Activated CD4-positive, alpha-beta memory T cell treated with anti-CD3 and anti-CD28 coated beads, Interleukin-2, amount 10 ng/mL, durations not matched to agents 7 days and 5 days (primary cell): Measurements from ENCODE around the gene EIF4E3. TPM values are rescaled to one million over a fixed set of nuclear protein-coding genes. Genes with fewer than 3 reads are reported as not detected.

Experiments used
- CTCF ChIA-PET: fragments of 350-600 bp; sonication (Branson Sonifier 250); formaldehyde crosslinking; loops from one replicate; lab custom pipeline; 2021; ENCODE audit warnings: antibody characterized with exemption, inconsistent platforms; lab: Charles Lee
- POLR2A ChIA-PET: fragments of 350-600 bp; sonication (Branson Sonifier 250); formaldehyde crosslinking; loops from one replicate; lab custom pipeline; 2021; ENCODE audit warnings: antibody characterized with exemption; lab: Charles Lee
- DNase-seq: peaks from one replicate; pipeline ENCODE4 v3.0.0-alpha.2; 2020
- H3K27ac Mint-ChIP-seq: one replicate; pipeline ENCODE4 v1.8.0; 2021; ENCODE audit warnings: mild to moderate bottlenecking, mixed read lengths
- H3K27me3 Mint-ChIP-seq: one replicate; pipeline ENCODE4 v1.8.0; 2021; ENCODE audit warnings: mixed read lengths
- H3K36me3 Mint-ChIP-seq: one replicate; pipeline ENCODE4 v1.8.0; 2021; ENCODE audit warnings: low read depth, mixed read lengths
- H3K4me1 Mint-ChIP-seq: one replicate; pipeline ENCODE4 v1.8.0; 2021; ENCODE audit warnings: mixed read lengths
- H3K4me3 Mint-ChIP-seq: one replicate; pipeline ENCODE4 v1.8.0; 2021; ENCODE audit warnings: mild to moderate bottlenecking, mixed read lengths
- H3K9me3 Mint-ChIP-seq: one replicate; pipeline ENCODE4 v1.8.0; 2021; ENCODE audit warnings: mixed read lengths
- total RNA-seq, 2 experiments: library from RNA; stranded (reverse); gene quantifications; one replicate each; pipeline ENCODE4 v1.2.3, GENCODE V29; 2021

The EIF4E3 gene
- total RNA-seq, 2 experiments from 2014 or later = 76.9 TPM

- CTCF ChIA-PET = no interaction called here
- H3K27me3 Mint-ChIP-seq = no peaks in the 10 kb centered on the region
- H3K9me3 Mint-ChIP-seq = no peaks in the 10 kb centered on the region
- no peak overlapping the region for H3K27ac Mint-ChIP-seq
- no peaks in the 10 kb centered on the region for H3K36me3 Mint-ChIP-seq
- POLR2A ChIA-PET = no interaction called here
- no peak overlapping the region for H3K4me3 Mint-ChIP-seq
- no peak for DNase-seq
- peaks cover 3% of the 10 kb centered on the region for H3K4me1 Mint-ChIP-seq
Measured at GRCh38 chr3:71655061-71655460, 70.1 kb downstream of the EIF4E3 start.

GRCh38 chr3:71653414-71653807 is 71.8 kb downstream of the EIF4E3 start:
- no peak for DNase-seq
- Mint-ChIP-seq H3K27ac (no peak overlapping the region), H3K4me3 (no peak overlapping the region), H3K36me3 (no peaks in the 10 kb centered on the region), H3K27me3 (no peaks in the 10 kb centered on the region), H3K4me1 (peaks cover 2% of the 10 kb centered on the region), H3K9me3 (no peaks in the 10 kb centered on the region)
- POLR2A ChIA-PET = no interaction called here
- CTCF ChIA-PET = interaction anchor here (0.5 to 0.6 kb wide), 2 partner anchors 8 to 167 kb away, joined by 3 read pairs; no protein-coding TSS in a partner anchor

- no peak overlapping the region for H3K4me3 Mint-ChIP-seq
- no peak overlapping the region for H3K27ac Mint-ChIP-seq
- H3K4me1 Mint-ChIP-seq = peaks cover 2% of the 10 kb centered on the region
- POLR2A ChIA-PET = no interaction called here
- no peak for DNase-seq
- H3K27me3 Mint-ChIP-seq = no peaks in the 10 kb centered on the region
- H3K9me3 Mint-ChIP-seq = no peaks in the 10 kb centered on the region
- CTCF ChIA-PET = interaction anchor here (0.6 kb wide), 1 partner anchor 9 kb away, joined by 3 read pairs; no protein-coding TSS in a partner anchor
- no peaks in the 10 kb centered on the region for H3K36me3 Mint-ChIP-seq
Measured at GRCh38 chr3:71652781-71653413, 72.3 kb downstream of the EIF4E3 start.

GRCh38 chr3:71651625-71652024 is 73.6 kb downstream of the EIF4E3 start:
- Mint-ChIP-seq H3K36me3 (no peaks in the 10 kb centered on the region), H3K4me1 (peaks cover 2% of the 10 kb centered on the region), H3K4me3 (no peak overlapping the region), H3K9me3 (no peaks in the 10 kb centered on the region), H3K27me3 (no peaks in the 10 kb centered on the region), H3K27ac (no peak overlapping the region)
- DNase-seq = no peak
- ChIA-PET CTCF (no interaction called here), POLR2A (no interaction called here)

GRCh38 chr3:71650372-71650771 is 74.8 kb downstream of the EIF4E3 start:
- Mint-ChIP-seq H3K4me1 (peaks cover 2% of the 10 kb centered on the region), H3K9me3 (no peaks in the 10 kb centered on the region), H3K27me3 (no peaks in the 10 kb centered on the region), H3K4me3 (no peak overlapping the region), H3K36me3 (no peaks in the 10 kb centered on the region), H3K27ac (no peak overlapping the region)
- POLR2A ChIA-PET = no interaction called here
- no peak for DNase-seq
- CTCF ChIA-PET = no interaction called here

DNA sequence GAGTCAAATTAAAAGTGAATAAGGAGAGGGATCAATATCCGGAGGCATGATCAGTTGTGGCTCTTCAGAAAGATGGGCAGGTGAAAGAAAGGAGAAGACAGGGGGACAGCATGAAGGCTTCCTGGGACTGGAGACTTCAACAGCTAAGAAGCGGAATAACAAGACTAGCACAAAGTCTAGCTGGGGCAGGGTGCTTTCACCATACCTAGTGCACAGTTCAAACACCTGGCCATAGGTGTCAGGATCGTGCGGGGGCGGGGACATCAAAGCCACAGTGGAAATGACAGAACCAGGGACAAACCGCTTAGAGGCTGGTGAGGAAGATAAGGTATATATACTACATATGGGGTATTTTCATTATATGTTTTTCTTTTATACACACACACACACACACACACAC is 75.4 kb downstream of the EIF4E3 start:
- H3K27me3 Mint-ChIP-seq = no peaks in the 10 kb centered on the region

GRCh38 chr3:71647751-71648150 is 77.5 kb downstream of the EIF4E3 start:
- CTCF ChIA-PET = no interaction called here

More for the DNA sequence above, 75.4 kb downstream of the EIF4E3 start:
- no peak overlapping the region for H3K27ac Mint-ChIP-seq
- no peaks in the 10 kb centered on the region for H3K9me3 Mint-ChIP-seq
- H3K36me3 Mint-ChIP-seq = no peaks in the 10 kb centered on the region
- peaks cover 2% of the 10 kb centered on the region for H3K4me1 Mint-ChIP-seq
- ChIA-PET CTCF (no interaction called here), POLR2A (no interaction called here)
- no peak for DNase-seq
- no peak overlapping the region for H3K4me3 Mint-ChIP-seq

GRCh38 chr3:71646971-71647370 is 78.2 kb downstream of the EIF4E3 start:
- no peak for DNase-seq
- Mint-ChIP-seq H3K27me3 (no peaks in the 10 kb centered on the region), H3K9me3 (no peaks in the 10 kb centered on the region), H3K36me3 (peaks cover 3% of the 10 kb centered on the region), H3K4me3 (no peak overlapping the region), H3K4me1 (no peaks in the 10 kb centered on the region), H3K27ac (no peak overlapping the region)
- ChIA-PET CTCF (no interaction called here), POLR2A (no interaction called here)

More at GRCh38 chr3:71647751-71648150, 77.5 kb downstream of the EIF4E3 start:
- H3K27me3 Mint-ChIP-seq = no peaks in the 10 kb centered on the region
- peaks cover under 1% of the 10 kb centered on the region for H3K4me1 Mint-ChIP-seq
- no peaks in the 10 kb centered on the region for H3K9me3 Mint-ChIP-seq
- H3K27ac Mint-ChIP-seq = no peak overlapping the region
- H3K36me3 Mint-ChIP-seq = no peaks in the 10 kb centered on the region
- no peak for DNase-seq
- POLR2A ChIA-PET = no interaction called here
- no peak overlapping the region for H3K4me3 Mint-ChIP-seq

DNA sequence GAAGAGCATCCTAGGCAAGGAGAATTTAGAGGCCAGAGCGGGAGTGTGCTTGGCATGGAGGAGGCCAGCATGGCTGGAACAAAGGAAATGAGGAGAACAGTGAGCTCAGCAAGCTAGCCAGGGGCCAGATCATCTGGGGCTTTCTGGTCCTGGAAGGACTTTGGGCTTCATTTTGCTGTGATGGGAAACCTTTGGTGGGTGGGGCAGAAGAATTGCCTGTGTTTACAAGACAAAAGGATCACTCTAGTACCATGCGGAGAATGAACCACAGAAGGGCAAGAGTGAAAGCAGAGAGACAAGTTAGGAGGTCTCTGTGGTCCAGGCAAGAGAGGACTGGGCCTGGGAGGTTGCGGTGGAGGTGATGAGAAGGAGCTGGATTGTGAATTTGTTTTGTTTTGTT is 80.1 kb downstream of the EIF4E3 start:
- DNase-seq = no peak
- no peak overlapping the region for H3K4me3 Mint-ChIP-seq
- CTCF ChIA-PET = no interaction called here
- H3K27ac Mint-ChIP-seq = no peak overlapping the region
- no peaks in the 10 kb centered on the region for H3K9me3 Mint-ChIP-seq
- H3K36me3 Mint-ChIP-seq = peaks cover 5% of the 10 kb centered on the region
- H3K4me1 Mint-ChIP-seq = no peaks in the 10 kb centered on the region
- POLR2A ChIA-PET = no interaction called here
- H3K27me3 Mint-ChIP-seq = no peaks in the 10 kb centered on the region

GRCh38 chr3:71641674-71642073 is 83.5 kb downstream of the EIF4E3 start:
- H3K27me3 Mint-ChIP-seq = no peaks in the 10 kb centered on the region
- no peaks in the 10 kb centered on the region for H3K4me1 Mint-ChIP-seq
- H3K9me3 Mint-ChIP-seq = no peaks in the 10 kb centered on the region
- DNase-seq = no peak
- ChIA-PET CTCF (no interaction called here), POLR2A (no interaction called here)
- no peak overlapping the region for H3K27ac Mint-ChIP-seq
- H3K4me3 Mint-ChIP-seq = no peak overlapping the region
- peaks cover 5% of the 10 kb centered on the region for H3K36me3 Mint-ChIP-seq

GRCh38 chr3:71640331-71640983 is 84.7 kb downstream of the EIF4E3 start:
- Mint-ChIP-seq H3K36me3 (peaks cover 5% of the 10 kb centered on the region), H3K4me1 (no peaks in the 10 kb centered on the region), H3K27me3 (no peaks in the 10 kb centered on the region), H3K27ac (no peak overlapping the region), H3K9me3 (no peaks in the 10 kb centered on the region), H3K4me3 (no peak overlapping the region)
- ChIA-PET POLR2A (no interaction called here), CTCF (no interaction called here)
- no peak for DNase-seq

DNA sequence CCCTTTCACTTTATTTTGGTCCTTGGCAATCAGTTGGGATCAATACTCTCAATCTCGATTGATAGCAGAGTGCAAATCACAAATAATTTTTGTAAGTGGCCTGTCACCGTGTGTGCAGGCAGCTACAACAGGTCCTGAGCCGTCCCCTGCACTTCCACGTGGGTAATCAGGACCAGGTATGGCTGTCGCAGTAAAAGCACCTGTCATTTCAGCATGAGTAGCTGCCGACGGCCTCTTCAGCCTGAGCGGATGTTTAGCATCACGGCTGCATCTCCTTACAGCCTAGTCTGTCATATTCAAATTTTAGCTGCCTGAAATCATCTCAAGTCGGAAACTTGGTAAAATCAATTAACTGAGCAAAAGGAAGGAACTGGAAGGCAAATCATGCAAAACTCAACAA is 88.7 kb downstream of the EIF4E3 start:
- no peaks in the 10 kb centered on the region for H3K9me3 Mint-ChIP-seq
- no peak for DNase-seq
- no peaks in the 10 kb centered on the region for H3K4me1 Mint-ChIP-seq
- H3K4me3 Mint-ChIP-seq = no peak overlapping the region
- no peaks in the 10 kb centered on the region for H3K36me3 Mint-ChIP-seq
- ChIA-PET POLR2A (no interaction called here), CTCF (no interaction called here)
- H3K27me3 Mint-ChIP-seq = no peaks in the 10 kb centered on the region
- H3K27ac Mint-ChIP-seq = no peak overlapping the region

GRCh38 chr3:71636001-71636400 is 89.2 kb downstream of the EIF4E3 start:
- DNase-seq = no peak
- no peaks in the 10 kb centered on the region for H3K36me3 Mint-ChIP-seq

DNA sequence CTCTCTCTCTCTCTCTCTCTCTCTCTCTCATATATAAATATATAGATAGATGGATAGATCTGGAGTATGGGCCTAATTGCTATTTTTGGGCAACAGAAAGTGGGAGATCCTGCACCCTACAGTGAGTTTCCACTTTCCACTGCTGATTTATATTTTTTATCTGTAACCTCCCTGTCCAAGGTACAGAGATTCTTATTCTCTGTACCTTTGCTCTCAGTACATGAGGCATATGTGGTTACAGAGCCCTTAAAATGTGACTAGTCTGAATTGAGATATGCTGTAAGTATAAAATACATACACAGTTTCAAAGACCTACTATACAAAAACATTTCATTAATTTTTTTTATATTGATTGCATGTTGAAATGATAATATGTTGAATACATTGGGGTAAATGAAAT is 90.5 kb downstream of the EIF4E3 start:
- H3K4me1 Mint-ChIP-seq = no peaks in the 10 kb centered on the region
- no peak overlapping the region for H3K4me3 Mint-ChIP-seq
- no peak overlapping the region for H3K27ac Mint-ChIP-seq
- H3K36me3 Mint-ChIP-seq = no peaks in the 10 kb centered on the region
- no peak for DNase-seq
- H3K27me3 Mint-ChIP-seq = no peaks in the 10 kb centered on the region
- H3K9me3 Mint-ChIP-seq = no peaks in the 10 kb centered on the region
- POLR2A ChIA-PET = no interaction called here
- CTCF ChIA-PET = no interaction called here

More at GRCh38 chr3:71636001-71636400, 89.2 kb downstream of the EIF4E3 start:
- POLR2A ChIA-PET = no interaction called here
- Mint-ChIP-seq H3K27me3 (no peaks in the 10 kb centered on the region), H3K27ac (no peak overlapping the region), H3K4me3 (no peak overlapping the region), H3K4me1 (no peaks in the 10 kb centered on the region), H3K9me3 (no peaks in the 10 kb centered on the region)
- CTCF ChIA-PET = no interaction called here
